Measurements from ENCODE around the gene CHRNE.

The CHRNE gene

DNA sequence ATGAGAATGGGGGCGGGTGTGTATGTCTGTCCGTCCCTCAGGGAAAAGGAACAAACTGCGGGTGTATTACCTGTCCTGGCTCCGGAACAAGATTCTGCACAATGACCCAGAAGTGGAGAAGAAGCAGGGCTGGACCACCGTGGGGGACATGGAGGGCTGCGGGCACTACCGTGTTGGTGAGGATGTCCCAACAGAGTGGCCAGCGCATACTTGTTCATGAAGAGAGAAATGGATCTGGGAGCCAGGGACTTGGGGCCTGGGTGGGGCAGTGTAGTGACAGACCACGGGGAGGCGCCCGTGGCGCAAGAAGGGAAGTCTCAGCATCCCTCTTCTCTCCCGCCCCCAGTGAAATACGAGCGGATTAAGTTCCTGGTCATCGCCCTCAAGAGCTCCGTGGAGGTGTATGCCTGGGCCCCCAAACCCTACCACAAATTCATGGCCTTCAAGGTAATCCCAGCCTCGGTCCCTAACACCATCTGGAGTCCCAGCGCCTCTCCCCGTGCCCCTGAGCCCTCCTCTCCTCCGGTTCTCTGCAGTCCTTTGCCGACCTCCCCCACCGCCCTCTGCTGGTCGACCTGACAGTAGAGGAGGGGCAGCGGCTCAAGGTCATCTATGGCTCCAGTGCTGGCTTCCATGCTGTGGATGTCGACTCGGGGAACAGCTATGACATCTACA lies 7.1 kb downstream of the CHRNE start:
- H3K9me3 ChIP-seq (ENCODE audit: control insufficient read depth, low read length), result no peaks in the 10 kb centered on the region
- no peak overlapping the region for H3K4me3 ChIP-seq (ENCODE audit: low read depth, low read length)
- TF ChIP-seq, protein P1, sequence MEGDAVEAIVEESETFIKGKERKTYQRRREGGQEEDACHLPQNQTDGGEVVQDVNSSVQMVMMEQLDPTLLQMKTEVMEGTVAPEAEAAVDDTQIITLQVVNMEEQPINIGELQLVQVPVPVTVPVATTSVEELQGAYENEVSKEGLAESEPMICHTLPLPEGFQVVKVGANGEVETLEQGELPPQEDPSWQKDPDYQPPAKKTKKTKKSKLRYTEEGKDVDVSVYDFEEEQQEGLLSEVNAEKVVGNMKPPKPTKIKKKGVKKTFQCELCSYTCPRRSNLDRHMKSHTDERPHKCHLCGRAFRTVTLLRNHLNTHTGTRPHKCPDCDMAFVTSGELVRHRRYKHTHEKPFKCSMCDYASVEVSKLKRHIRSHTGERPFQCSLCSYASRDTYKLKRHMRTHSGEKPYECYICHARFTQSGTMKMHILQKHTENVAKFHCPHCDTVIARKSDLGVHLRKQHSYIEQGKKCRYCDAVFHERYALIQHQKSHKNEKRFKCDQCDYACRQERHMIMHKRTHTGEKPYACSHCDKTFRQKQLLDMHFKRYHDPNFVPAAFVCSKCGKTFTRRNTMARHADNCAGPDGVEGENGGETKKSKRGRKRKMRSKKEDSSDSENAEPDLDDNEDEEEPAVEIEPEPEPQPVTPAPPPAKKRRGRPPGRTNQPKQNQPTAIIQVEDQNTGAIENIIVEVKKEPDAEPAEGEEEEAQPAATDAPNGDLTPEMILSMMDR (IDR thresholded peaks at IDR 0.05), result no peak
- H3K27me3 ChIP-seq (ENCODE audit: control insufficient read depth, insufficient read depth, low read length), result no peaks in the 10 kb centered on the region
- H2AFZ ChIP-seq, result no peak overlapping the region
- no peak overlapping the region for H3K27ac ChIP-seq
- H3K36me3 ChIP-seq (ENCODE audit: control insufficient read depth, insufficient read depth, low read length), result no peaks in the 10 kb centered on the region
- no peaks in the 10 kb centered on the region for H3K79me2 ChIP-seq
- no peak overlapping the region for H3K9ac ChIP-seq
- H3K4me1 ChIP-seq, result no peaks in the 10 kb centered on the region
- no peak overlapping the region for H3K4me2 ChIP-seq (ENCODE audit: low read length)

DNA sequence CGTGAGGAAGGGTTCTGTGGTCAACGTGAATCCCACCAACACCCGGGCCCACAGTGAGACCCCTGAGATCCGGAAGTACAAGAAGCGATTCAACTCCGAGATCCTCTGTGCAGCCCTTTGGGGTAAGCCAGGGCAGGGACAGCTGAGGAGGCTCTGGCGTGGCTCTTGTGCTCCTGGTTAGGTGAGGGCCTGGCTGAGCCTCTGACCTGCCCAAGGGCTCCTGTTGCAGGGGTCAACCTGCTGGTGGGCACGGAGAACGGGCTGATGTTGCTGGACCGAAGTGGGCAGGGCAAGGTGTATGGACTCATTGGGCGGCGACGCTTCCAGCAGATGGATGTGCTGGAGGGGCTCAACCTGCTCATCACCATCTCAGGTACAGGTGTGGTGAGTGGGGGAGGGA lies 7.8 kb downstream of the CHRNE start:
- Histone ChIP-seq H3K79me2 (no peaks in the 10 kb centered on the region), H3K36me3 (ENCODE audit: control insufficient read depth, insufficient read depth, low read length) (no peaks in the 10 kb centered on the region), H3K4me1 (no peaks in the 10 kb centered on the region), H3K27me3 (ENCODE audit: control insufficient read depth, insufficient read depth, low read length) (no peaks in the 10 kb centered on the region), H3K9ac (no peak overlapping the region), H3K27ac (no peak overlapping the region), H3K4me2 (ENCODE audit: low read length) (no peak overlapping the region), H3K4me3 (ENCODE audit: low read depth, low read length) (no peak overlapping the region), H3K9me3 (ENCODE audit: control insufficient read depth, low read length) (no peaks in the 10 kb centered on the region), H2AFZ (no peak overlapping the region)
- TF ChIP-seq, protein P1 (IDR thresholded peaks at IDR 0.05), result no peak

DNA sequence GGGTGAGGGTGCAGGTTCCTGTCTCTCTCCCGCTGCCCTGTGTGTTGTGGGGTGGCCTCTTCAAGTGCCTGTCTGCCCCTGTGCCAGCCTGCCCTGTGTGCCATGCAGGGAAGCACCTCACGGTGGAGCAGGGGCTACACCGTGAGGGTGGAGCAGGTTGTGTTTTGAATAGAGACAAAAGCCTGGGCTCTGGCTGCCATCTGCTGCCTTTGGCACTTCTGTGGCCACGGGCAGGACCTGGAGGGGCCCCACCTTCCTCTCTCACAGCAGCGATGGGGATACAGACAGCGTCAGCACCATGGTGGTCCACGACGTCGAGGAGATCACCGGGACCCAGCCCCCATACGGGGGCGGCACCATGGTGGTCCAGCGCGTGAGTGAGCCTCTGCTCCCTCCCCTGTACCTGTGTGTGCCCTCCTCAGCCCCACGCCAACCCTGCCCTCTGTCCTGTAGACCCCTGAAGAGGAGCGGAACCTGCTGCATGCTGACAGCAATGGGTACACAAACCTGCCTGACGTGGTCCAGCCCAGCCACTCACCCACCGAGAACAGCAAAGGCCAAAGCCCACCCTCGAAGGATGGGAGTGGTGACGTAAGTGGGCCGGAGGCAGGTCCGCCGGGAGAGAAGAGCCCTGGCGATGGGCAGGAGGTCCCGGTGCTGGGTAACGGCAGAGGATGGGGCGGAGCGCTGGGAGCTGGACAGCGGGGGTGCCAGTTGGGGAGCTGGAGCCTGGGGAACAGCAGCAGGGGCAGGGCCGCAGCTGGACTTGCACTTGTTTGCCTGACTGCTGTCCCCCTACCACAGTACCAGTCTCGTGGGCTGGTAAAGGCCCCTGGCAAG lies 9.0 kb downstream of the CHRNE start:
- no peak overlapping the region for H3K9ac ChIP-seq
- H3K27ac ChIP-seq, result no peak overlapping the region
- TF ChIP-seq, protein P1 (IDR thresholded peaks at IDR 0.05), result no peak
- H3K4me2 ChIP-seq (ENCODE audit: low read length), result no peak overlapping the region
- no peaks in the 10 kb centered on the region for H3K9me3 ChIP-seq (ENCODE audit: control insufficient read depth, low read length)
- no peak overlapping the region for H3K4me3 ChIP-seq (ENCODE audit: low read depth, low read length)
- H2AFZ ChIP-seq, result no peak overlapping the region
- H3K4me1 ChIP-seq, result no peaks in the 10 kb centered on the region
- no peaks in the 10 kb centered on the region for H3K27me3 ChIP-seq (ENCODE audit: control insufficient read depth, insufficient read depth, low read length)
- no peaks in the 10 kb centered on the region for H3K79me2 ChIP-seq
- no peaks in the 10 kb centered on the region for H3K36me3 ChIP-seq (ENCODE audit: control insufficient read depth, insufficient read depth, low read length)

DNA sequence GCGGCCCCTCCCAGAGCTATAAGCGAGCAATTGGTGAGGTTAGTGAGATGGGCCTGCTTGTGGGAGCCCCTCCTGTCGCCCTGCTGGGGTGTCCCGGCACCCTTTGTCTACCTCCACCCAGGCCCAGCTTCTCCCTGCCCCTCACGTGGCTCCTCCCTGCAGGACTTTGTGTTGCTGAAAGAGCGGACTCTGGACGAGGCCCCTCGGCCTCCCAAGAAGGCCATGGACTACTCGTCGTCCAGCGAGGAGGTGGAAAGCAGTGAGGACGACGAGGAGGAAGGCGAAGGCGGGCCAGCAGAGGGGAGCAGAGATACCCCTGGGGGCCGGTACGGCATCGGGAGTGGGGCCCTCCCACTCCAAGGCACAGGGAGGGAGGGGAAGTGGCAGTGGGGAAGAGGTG lies 9.6 kb downstream of the CHRNE start:
- Histone ChIP-seq H3K36me3 (ENCODE audit: control insufficient read depth, insufficient read depth, low read length) (no peaks in the 10 kb centered on the region), H3K27ac (no peak overlapping the region), H3K9me3 (ENCODE audit: control insufficient read depth, low read length) (no peaks in the 10 kb centered on the region), H3K27me3 (ENCODE audit: control insufficient read depth, insufficient read depth, low read length) (no peaks in the 10 kb centered on the region), H3K4me1 (no peaks in the 10 kb centered on the region), H3K9ac (no peak overlapping the region), H3K4me3 (ENCODE audit: low read depth, low read length) (no peak overlapping the region), H3K79me2 (no peaks in the 10 kb centered on the region), H2AFZ (no peak overlapping the region), H3K4me2 (ENCODE audit: low read length) (no peak overlapping the region)
- TF ChIP-seq, protein P1 (IDR thresholded peaks at IDR 0.05), result no peak

All from parathyroid adenoma (tissue), 2 donors.